ENCODE measurements around the gene PDE11A.

DNA sequence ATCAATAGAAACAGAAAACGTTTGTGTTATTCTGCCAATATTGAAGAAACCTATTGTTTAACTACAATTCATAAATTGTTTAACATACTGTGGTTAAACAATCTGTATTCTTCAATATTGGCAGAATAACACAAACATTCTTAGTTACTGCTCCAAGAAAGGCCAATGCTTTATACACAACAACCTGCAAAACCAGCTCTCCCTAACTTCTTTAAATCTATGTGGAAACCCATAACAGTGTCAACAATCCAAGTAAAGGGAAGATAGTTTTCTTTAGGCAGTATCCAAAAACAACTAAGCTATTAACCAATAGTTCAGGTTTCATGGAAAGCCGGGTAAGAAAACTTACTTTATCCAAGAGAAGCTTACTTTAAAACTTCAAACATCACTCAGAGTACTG is 33.5 kb upstream of the PDE11A start:
- TF ChIP-seq POLR2AphosphoS5 (IDR thresholded peaks at IDR 0.05; ENCODE audit: low read depth, low read length) (no peak), TAF1 (IDR thresholded peaks at IDR 0.05; ENCODE audit: borderline replicate concordance, insufficient read depth, low read length) (no peak), SIN3A (IDR thresholded peaks at IDR 0.05; ENCODE audit: borderline replicate concordance, insufficient read depth, low read length) (no peak), FOXP2 (optimal IDR thresholded peaks at IDR 0.05; ENCODE audit: borderline replicate concordance, extremely low read depth, extremely low read length, insufficient read depth) (no peak)
- TF ChIP-seq, protein P1, sequence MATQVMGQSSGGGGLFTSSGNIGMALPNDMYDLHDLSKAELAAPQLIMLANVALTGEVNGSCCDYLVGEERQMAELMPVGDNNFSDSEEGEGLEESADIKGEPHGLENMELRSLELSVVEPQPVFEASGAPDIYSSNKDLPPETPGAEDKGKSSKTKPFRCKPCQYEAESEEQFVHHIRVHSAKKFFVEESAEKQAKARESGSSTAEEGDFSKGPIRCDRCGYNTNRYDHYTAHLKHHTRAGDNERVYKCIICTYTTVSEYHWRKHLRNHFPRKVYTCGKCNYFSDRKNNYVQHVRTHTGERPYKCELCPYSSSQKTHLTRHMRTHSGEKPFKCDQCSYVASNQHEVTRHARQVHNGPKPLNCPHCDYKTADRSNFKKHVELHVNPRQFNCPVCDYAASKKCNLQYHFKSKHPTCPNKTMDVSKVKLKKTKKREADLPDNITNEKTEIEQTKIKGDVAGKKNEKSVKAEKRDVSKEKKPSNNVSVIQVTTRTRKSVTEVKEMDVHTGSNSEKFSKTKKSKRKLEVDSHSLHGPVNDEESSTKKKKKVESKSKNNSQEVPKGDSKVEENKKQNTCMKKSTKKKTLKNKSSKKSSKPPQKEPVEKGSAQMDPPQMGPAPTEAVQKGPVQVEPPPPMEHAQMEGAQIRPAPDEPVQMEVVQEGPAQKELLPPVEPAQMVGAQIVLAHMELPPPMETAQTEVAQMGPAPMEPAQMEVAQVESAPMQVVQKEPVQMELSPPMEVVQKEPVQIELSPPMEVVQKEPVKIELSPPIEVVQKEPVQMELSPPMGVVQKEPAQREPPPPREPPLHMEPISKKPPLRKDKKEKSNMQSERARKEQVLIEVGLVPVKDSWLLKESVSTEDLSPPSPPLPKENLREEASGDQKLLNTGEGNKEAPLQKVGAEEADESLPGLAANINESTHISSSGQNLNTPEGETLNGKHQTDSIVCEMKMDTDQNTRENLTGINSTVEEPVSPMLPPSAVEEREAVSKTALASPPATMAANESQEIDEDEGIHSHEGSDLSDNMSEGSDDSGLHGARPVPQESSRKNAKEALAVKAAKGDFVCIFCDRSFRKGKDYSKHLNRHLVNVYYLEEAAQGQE (IDR thresholded peaks at IDR 0.05; ENCODE audit: insufficient read depth in 1 of 2, low read depth in 2 of 2, low read length in 2 of 2) = no peak
